MCF 10A (cell line): ENCODE measurements around the gene LTBP3. TPM values are rescaled to one million over a fixed set of nuclear protein-coding genes. Genes with fewer than 3 reads are reported as not detected.

ENCODE experiments used
- BruUV-seq: library from RNA; stranded (reverse); fragments of 400-500 nt; replicated peaks from 2 replicates; lab custom pipeline; 2021; lab: Mats Ljungman, UMichigan
- CTCF ChIA-PET: fragments of 300-600 bp; sonication (Branson Sonifier 250); formaldehyde crosslinking; extraction: SDS; loops from one replicate; lab custom pipeline; 2021; ENCODE audit warnings: antibody characterized with exemption, inconsistent platforms; lab: Yijun Ruan, JAX
- POLR2A ChIA-PET: fragments of 300-600, 350-650 bp; sonication (Branson Sonifier 250); formaldehyde crosslinking; extraction: SDS; loops from one replicate; lab custom pipeline; 2020; ENCODE audit warnings: antibody characterized with exemption, inconsistent platforms; lab: Yijun Ruan, JAX
- DNase-seq: peaks from one replicate; pipeline ENCODE4 v3.0.0-alpha.2; 2018; ENCODE audit not compliant: unreplicated experiment
- H3K27ac Mint-ChIP-seq: one replicate; pipeline ENCODE4 v1.8.0; 2022; ENCODE audit warnings: mild to moderate bottlenecking, low read depth, mixed read lengths; ENCODE audit not compliant: unreplicated experiment
- H3K27me3 Mint-ChIP-seq: one replicate; pipeline ENCODE4 v1.8.0; 2022; ENCODE audit warnings: mixed read lengths; ENCODE audit not compliant: insufficient read depth, unreplicated experiment
- H3K36me3 Mint-ChIP-seq: one replicate; pipeline ENCODE4 v1.8.0; 2022; ENCODE audit warnings: mild to moderate bottlenecking, moderate library complexity, mixed read lengths; ENCODE audit not compliant: insufficient read depth, unreplicated experiment
- H3K4me1 Mint-ChIP-seq: one replicate; pipeline ENCODE4 v1.8.0; 2022; ENCODE audit warnings: mixed read lengths; ENCODE audit not compliant: insufficient read depth, unreplicated experiment
- H3K4me3 Mint-ChIP-seq: one replicate; pipeline ENCODE4 v1.8.0; 2022; ENCODE audit warnings: mild to moderate bottlenecking, moderate library complexity, mixed read lengths; ENCODE audit not compliant: unreplicated experiment
- H3K9me3 Mint-ChIP-seq: one replicate; pipeline ENCODE4 v1.8.0; 2022; ENCODE audit warnings: mixed read lengths; ENCODE audit not compliant: unreplicated experiment
- CTCF ChIP-seq: fragments of 200-600 bp; IDR thresholded peaks from one replicate; pipeline ENCODE4 v1.8.0; 2022; ENCODE audit warnings: antibody characterized with exemption, mild to moderate bottlenecking; ENCODE audit not compliant: unreplicated experiment
- intact Hi-C: fragments of 100-400 bp; cut with micrococcal nuclease; formaldehyde crosslinking; loops from 2 replicates; pipeline ENCODE4 v1.14.1; 2022
- total RNA-seq: library from RNA; stranded (reverse); gene quantifications from 2 replicates; pipeline ENCODE4 v1.2.3, GENCODE V29; 2022

Gene LTBP3
- total RNA-seq, 1 experiment from 2014 or later = 10.6 TPM

- ChIA-PET POLR2A (no interaction called here), CTCF (no interaction called here)
- Mint-ChIP-seq H3K36me3 (peaks cover 10% of the 10 kb centered on the region), H3K27ac (no peak overlapping the region), H3K4me1 (no peaks in the 10 kb centered on the region), H3K4me3 (no peak overlapping the region), H3K9me3 (no peaks in the 10 kb centered on the region), H3K27me3 (no peaks in the 10 kb centered on the region)
- no TSS peak for BruUV-seq
- DNase-seq = no peak
- no peak for TF ChIP-seq CTCF
- intact Hi-C loops = no loop called here
These were observed 41.7 kb upstream of the LTBP3 start for GRCh38 chr11:65599955-65600246.

DNA sequence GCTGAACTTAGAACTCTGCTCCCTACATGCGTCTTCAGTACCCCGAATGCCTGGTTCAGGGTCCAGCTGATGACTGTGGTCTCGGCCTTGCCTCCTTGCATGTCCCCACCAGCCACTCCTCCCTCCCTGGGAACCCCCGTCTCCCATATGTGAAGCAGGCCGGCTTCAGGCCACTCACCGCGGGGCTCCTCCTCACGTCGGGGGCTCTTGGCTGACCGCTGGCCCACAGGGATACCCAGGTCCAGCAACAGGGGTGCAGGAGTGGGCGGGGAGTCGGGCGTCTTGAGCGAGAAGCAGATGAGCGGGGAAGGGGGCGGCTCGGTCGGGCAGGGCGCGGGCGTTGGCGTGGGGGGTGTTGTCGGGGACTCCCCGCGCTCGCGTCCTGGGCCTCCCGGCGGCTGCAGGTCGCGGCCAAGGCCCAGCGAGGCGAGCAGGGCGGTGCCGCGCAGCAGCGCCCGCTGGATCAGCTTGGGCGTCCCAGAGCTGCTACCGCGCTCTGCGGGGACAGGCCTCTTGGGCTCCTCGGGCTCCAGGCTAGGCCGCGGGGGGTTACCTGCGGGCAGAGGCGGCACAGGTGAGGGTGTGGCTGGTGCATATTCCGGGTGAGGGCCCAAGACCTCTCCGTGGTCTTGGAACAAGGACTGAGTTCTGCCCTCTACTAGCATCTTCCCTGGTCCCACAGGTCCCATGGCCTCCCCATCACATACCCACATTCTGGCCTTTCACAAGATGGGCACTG, 41.2 kb upstream of the LTBP3 start:
- no peak for TF ChIP-seq CTCF
- Mint-ChIP-seq H3K36me3 (peaks cover 10% of the 10 kb centered on the region), H3K27me3 (no peaks in the 10 kb centered on the region), H3K27ac (no peak overlapping the region), H3K9me3 (no peaks in the 10 kb centered on the region), H3K4me3 (no peak overlapping the region), H3K4me1 (no peaks in the 10 kb centered on the region)
- DNase-seq = no peak
- ChIA-PET POLR2A (interaction anchor here (1.0 kb wide), 1 partner anchor 16 kb away, joined by 3 read pairs; the partner anchor contains the start of gene PCNX3), CTCF (no interaction called here)
- no TSS peak for BruUV-seq
- intact Hi-C loops = no loop called here

- no TSS peak for BruUV-seq
- CTCF ChIA-PET = interaction anchor here (1.2 kb wide), 1 partner anchor 11 kb away, joined by 3 read pairs; no protein-coding TSS in a partner anchor
These were observed 40.1 kb upstream of the LTBP3 start for GRCh38 chr11:65598258-65598699.

DNA sequence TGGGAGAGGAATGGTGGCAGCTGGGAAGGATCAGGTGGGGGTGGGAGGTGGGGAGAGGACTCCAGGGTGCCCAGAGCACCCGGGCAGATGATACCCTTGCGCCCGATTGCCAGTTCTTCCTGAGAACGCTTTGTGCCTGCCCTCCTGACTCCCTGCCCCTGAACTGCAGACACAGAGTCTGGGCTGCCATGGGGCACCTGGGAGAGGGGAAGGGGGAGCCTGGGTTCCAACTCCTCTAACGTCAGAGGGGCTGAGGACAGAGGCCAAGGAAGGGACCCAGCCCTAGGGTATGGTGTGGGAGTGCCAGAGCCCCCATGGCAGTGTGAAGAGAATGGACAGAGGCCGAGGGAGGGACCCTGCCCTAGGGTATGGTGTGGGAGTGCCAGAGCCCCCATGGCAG, 38.4 kb upstream of the LTBP3 start:
- BruUV-seq = no TSS peak
- intact Hi-C loops = no loop called here
- Mint-ChIP-seq H3K36me3 (peaks cover 10% of the 10 kb centered on the region), H3K27ac (no peak overlapping the region), H3K27me3 (no peaks in the 10 kb centered on the region), H3K9me3 (no peaks in the 10 kb centered on the region), H3K4me1 (peaks cover 5% of the 10 kb centered on the region), H3K4me3 (no peak overlapping the region)
- DNase-seq = no peak
- CTCF ChIA-PET = interaction anchor here (0.6 to 1.1 kb wide), 3 partner anchors 8 to 26 kb away, joined by 3 to 4 read pairs (median 3); partner anchors contain the start of gene ZNRD2
- no peak for TF ChIP-seq CTCF
- POLR2A ChIA-PET = interaction anchor here (0.7 to 1.6 kb wide), 3 partner anchors 19 to 30 kb away, joined by 3 to 4 read pairs (median 3); no protein-coding TSS in a partner anchor

More at GRCh38 chr11:65598258-65598699, 40.1 kb upstream of the LTBP3 start:
- peaks cover 10% of the 10 kb centered on the region for H3K36me3 Mint-ChIP-seq
- peaks cover 1% of the 10 kb centered on the region for H3K4me1 Mint-ChIP-seq
- no peaks in the 10 kb centered on the region for H3K27me3 Mint-ChIP-seq
- no peak overlapping the region for H3K4me3 Mint-ChIP-seq
- intact Hi-C loops = no loop called here
- H3K9me3 Mint-ChIP-seq = no peaks in the 10 kb centered on the region
- no peak overlapping the region for H3K27ac Mint-ChIP-seq
- POLR2A ChIA-PET = no interaction called here
- no peak for DNase-seq
- no peak for TF ChIP-seq CTCF
